GM19239 (cell line): ENCODE results near the gene PTPRT.

Source experiments
- DNase-seq: peaks from one replicate; pipeline ENCODE4 v3.0.0; 2011; ENCODE audit warnings: low spot score; ENCODE audit not compliant: insufficient read length
- FAIRE-seq: peaks from 2 replicates; lab custom pipeline; 2011; peaks lifted over from hg19 to GRCh38; lab: Jason Lieb, UNC

PTPRT gene

GRCh38 chr20:42130810-42131596 lies 1058.7 kb downstream of the PTPRT start:
- FAIRE-seq (no peak), DNase-seq (no peak)

GRCh38 chr20:42125426-42125825 lies 1064.3 kb downstream of the PTPRT start:
- FAIRE-seq: no peak
- DNase-seq: no peak

DNA sequence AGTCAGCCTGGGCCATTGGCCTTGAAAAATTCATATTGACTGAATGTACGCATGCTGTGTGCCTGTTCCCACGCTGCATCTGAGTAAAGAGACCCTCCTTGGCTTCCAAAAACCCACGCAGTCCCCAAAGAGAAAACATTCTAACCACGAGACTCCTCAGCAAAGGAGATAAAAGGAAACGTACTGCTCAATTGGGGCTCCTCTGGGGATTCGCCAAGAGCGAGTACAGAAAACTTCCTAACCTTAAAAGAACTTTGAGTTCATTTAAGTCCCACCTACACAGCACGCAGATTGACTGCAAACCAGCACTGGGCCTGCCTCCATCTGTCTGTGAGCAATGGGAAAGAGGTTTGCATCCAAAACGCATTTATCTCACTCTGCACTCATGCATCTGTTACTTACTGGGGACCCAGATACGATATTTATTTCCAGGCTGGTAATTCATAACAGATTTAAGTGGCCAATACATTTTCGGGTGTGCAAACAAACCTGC lies 1065.7 kb downstream of the PTPRT start:
- FAIRE-seq (no peak), DNase-seq (no peak)

DNA sequence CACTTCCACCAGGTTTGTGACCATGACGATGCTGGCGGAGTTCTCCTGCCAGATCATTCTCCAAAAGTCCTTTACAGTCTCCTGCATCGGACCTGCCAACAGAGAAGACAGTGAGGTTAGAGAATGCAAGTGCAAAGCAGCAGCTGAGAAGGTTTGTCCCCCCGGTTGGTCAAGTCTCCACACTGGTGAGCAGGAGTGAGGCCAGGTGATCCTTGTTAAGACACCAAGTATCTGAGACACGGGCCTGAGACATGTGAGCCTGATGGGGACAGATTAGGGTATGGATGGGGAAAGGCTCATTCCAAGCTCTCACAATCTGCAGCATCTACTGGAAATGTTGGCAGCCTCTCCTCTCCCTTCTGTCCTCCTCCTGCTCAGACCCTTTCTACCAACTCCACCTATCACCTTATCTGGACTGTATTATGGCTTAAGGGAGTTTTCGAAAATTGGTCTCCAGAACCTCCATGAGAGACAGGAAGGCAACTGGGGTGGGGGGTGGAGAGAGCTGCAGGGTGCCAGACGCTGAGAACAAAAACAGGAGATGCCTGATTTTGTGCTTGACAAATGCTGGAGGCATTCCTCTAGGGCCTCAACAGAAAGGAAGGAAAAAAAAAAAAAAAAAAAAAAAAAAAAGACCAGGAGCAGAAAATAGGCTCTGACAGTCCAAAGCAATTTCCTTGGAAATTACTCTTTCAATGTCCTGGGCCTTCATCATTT lies 1071.1 kb downstream of the PTPRT start:
- FAIRE-seq (no peak), DNase-seq (no peak)

- FAIRE-seq: no peak
- no peak for DNase-seq
Observed at GRCh38 chr20:42118001-42118400, 1071.7 kb downstream of the PTPRT start.

- FAIRE-seq (no peak), DNase-seq (no peak)
Observed at GRCh38 chr20:42113236-42113635, 1076.5 kb downstream of the PTPRT start.

DNA sequence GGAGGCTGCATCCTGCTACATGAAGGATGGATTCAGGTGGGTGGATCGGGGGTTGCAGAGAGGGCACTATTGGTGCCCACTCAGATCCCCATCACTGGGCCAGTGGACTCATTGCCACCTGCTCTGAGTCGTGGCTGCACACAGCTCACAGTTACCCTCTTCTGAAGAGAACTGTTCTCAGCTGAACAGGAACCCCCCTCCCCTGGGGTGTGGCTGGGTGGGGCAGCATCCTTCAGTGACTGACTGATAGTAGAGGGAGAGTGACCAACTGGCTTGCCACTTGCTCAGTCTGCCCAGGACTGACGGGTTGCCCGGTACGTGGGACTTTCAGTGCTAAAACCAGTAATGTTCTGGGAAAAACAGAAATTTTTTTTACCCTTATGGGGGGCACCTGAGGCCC lies 1077.5 kb downstream of the PTPRT start:
- DNase-seq (no peak), FAIRE-seq (no peak)

DNA sequence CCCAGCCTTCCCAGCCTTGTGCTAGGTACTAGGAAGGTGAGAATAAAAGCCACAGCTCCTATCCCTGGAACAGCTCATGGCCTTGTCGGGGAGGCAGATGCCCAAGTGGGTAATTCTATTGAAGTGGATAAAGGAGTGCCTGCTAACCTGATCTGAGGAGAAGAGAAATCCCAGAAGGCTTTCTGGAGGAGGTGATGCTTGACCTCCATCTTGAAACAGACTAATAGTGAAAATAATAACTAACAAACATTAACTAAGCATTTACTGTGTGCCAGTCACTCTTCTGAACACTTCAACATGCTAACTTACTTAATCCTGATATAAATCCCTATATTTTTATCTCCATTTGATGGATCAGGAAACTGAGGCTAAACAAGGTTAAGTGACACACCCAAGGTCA lies 1078.4 kb downstream of the PTPRT start:
- DNase-seq (no peak), FAIRE-seq (no peak)

- FAIRE-seq (no peak), DNase-seq (no peak)
Observed at GRCh38 chr20:42110301-42110700, 1079.4 kb downstream of the PTPRT start.

DNA sequence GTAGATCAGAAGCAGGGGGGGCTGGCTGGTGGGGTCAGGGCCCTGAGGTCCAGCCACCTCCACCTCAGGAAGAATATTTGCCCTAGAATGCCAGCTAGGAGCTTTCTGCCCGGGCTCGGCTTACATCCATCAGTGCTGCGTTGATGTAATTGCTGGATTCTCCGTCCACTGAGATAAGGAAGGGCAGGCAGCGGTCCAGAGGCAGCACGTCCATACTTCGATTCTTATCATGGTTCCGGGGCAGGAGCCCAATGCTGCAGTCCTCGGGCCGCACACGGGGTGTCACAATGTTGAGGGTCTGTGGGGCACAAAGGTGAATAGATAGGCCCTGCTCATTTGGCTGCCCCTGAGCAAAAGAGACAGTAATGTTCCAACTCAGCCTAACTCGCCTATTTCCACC lies 1087.7 kb downstream of the PTPRT start:
- FAIRE-seq (no peak), DNase-seq (no peak)

DNA sequence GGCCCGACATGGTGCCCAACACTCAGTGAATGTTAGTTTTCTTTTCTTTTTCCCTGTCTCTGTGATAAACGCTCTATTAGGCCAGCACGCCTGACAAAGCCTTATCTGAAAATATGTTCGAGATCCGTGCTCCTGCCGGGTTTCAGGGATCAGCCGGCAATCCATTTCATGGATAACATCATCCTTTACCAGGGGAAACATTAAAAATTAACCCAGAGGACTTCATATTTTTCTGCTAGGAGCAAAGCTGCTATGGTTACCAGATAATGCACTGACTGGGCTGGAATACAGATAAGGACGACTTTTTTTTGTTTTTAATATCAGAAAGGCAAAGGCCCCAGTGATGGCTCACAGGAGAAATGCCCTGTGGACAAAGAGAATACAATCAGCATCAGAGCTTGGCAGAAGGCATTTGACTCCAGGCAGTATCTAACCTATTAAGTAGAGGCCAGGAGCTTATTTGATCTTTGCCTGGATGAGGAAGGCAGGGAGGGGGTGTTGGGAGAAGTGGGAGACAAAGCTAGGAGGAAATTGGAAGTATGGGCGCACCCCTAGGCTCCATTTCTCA lies 1089.5 kb downstream of the PTPRT start:
- FAIRE-seq (no peak), DNase-seq (no peak)

DNA sequence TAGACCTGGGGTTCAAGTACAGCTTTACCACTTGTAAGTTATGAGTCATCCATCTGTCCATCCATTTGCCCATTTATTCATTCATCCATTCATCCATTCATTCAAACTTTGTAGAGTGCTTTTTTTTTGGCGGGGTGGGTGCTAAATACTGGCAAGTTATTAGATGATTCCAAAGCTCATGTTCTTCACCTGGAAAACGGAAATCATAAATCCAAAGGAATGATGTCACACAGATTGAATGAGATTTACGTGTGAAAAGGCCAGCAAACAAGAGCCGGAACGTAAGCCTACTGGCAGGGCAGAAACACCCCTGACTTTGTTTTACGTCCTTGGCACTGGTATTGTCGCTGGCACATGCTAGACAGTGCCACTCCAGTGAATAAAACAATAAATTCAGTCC lies 1090.6 kb downstream of the PTPRT start:
- FAIRE-seq: no peak
- no peak for DNase-seq

GRCh38 chr20:42098418-42098817 lies 1091.3 kb downstream of the PTPRT start:
- FAIRE-seq (no peak), DNase-seq (no peak)

DNA sequence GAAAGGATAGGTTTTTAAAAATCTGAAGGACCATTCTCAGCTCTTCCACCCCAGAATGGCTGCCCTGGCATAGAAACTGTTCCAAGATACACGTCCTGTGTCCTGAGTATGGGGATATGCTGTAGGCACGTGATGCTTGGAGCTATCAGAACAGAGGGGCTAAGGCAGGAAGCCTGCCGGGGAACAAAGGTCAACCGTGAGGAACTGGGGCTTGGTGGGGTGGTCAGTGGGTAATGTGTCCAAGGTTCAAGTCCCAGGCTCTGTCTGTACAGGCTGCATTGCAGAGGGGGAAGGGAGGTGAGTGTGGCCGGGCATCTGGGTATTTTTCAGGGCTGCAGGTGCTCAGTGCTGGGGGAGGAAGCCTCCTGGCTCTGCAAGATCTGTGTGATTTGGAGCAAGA lies 1092.0 kb downstream of the PTPRT start:
- DNase-seq: no peak
- no peak for FAIRE-seq

GRCh38 chr20:42095221-42095620 lies 1094.5 kb downstream of the PTPRT start:
- DNase-seq (no peak), FAIRE-seq (no peak)

DNA sequence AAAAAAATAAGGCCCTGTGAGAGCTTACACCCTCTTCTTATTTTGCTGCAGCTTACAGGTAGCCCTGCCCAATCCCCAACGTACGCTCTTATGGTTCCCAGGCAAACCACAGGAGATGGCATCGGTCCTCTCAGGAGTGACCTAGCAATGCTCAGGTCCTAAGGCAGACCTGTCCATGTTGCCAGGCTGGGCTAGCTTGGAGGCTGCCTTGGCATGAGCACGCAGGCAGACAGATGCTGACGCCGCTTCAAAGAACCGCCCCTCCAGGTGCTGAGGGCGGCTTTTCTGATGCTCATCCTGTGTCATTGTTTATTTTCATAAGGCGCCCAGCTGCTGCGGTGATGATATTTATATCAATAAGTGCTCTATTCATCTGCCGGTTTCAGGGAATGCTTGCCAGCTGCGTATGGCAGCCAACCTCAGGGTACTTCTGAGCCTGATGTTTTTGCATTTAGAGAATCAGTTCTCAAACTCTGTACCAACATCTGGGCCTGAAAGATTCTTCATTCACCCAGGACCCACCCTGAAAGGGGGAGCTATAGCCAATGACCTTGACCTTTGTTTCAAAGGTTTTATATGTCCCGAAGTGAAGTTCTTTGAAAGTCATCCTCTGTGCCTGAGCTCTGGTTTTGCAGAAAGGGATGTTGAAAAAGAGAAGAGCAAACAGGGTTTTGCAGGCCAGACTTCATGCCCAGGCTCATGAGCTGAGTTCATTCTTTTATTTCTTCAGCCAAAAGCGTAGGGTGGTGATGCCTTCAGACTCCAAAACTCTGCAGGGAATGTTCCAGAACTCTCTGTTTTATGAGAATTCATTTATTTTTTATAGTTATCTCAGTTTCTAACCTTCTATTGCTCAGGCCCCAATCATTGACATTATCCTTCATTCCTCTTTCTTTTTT lies 1095.9 kb downstream of the PTPRT start:
- no peak for FAIRE-seq

DNA sequence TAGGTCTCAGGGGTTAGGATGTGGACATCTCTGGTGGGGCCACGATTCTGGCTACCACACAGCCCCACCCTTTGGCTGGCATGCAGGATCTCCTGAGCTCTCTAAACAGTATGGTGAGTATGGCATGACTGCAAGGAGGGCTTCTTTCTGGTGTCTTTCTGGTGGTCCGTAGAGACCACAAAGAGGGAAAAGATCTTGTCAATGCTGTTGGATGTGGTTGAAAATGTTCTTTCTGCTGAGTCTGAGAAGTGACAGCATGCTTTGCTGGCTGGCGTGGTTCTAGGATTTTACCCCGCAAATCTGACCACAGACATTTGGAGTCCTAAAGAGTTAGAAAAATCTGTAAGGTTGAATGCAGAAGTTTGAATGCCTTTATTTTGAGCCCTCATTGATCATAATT lies 1096.7 kb downstream of the PTPRT start:
- FAIRE-seq (no peak), DNase-seq (no peak)

More for the DNA sequence above, 1095.9 kb downstream of the PTPRT start:
- DNase-seq: no peak

DNA sequence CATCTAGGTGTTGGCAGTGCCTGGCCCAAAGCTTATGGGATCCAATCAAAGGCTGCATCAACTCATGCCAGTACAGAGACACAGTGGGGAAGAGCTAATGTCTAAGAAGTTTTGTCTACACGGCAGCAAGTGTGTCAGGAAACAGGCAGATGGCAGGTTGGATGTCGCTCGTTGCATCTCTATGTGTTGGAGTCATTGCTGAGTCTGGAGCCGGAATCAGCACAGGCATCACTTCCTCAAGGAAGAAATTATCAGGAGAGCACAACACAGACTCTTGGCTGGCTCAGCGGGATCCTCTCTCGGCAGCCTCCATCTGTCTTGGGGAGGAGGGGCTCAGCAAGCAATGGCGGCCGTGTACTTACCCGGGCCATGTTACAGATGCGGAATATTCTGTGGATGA lies 1104.3 kb downstream of the PTPRT start:
- FAIRE-seq (no peak), DNase-seq (no peak)

DNA sequence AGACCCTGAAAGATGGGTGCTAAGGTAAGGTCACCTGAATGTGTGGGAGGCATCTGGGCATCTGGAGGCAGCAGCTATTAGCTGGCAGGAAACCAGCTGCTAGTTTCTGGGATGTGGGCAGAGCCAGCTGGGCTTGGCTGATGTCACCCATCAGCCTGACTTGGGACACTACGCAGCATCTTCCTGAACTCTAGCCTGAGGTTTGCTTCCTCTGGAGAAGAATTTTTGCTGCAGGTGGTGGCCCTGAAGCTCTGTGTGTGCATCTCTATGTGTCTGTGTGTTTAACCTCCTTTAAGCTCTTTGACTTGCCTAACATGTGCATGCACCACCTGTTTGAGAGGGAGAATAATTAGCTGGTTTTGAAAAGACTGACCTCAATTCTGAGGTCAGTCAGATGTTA lies 1106.4 kb downstream of the PTPRT start:
- no peak for DNase-seq
- no peak for FAIRE-seq

- no peak for FAIRE-seq
- no peak for DNase-seq
Observed at GRCh38 chr20:42082611-42083010, 1107.1 kb downstream of the PTPRT start.
